Sigmoid colon (tissue), 7 donors: ENCODE results near the gene SNX3. TPM values are rescaled to one million over a fixed set of nuclear protein-coding genes. Genes with fewer than 3 reads are reported as not detected.
"Not testable (repeated sequence)": the region's sequence is repeated elsewhere in the genome, so short reads cannot be mapped to it uniquely, and the experiment has no call there.

ENCODE experiments used
- DNase-seq: peaks from one replicate; pipeline ENCODE4 v3.0.0-alpha.2; 2019
- H3K27ac ChIP-seq, 4 donors: fragments of 200-600 bp; sonication (generic); one replicate each; pipeline ENCODE4 v1.5.1; 2016 to 2019; ENCODE audit warnings: mild to moderate bottlenecking in 1 of 4
- H3K27me3 ChIP-seq, 3 donors: fragments of 200-600 bp; sonication (generic); one replicate each; pipeline ENCODE4 v1.5.1; 2019; ENCODE audit warnings: mild to moderate bottlenecking in 1 of 3
- H3K36me3 ChIP-seq, 4 donors: fragments of 200-600 bp; sonication (generic); one replicate each; pipeline ENCODE4 v1.5.1; 2016 to 2019
- H3K4me1 ChIP-seq, 4 donors: fragments of 200-600 bp; sonication (generic); one replicate each; pipeline ENCODE4 v1.5.1; 2017 to 2019
- H3K4me3 ChIP-seq, 4 donors: fragments of 200-600 bp; sonication (generic); one replicate each; pipeline ENCODE4 v1.5.1; 2017 to 2019; ENCODE audit warnings: mild to moderate bottlenecking in 2 of 4, moderate library complexity in 1 of 4
- H3K9me3 ChIP-seq, 4 donors: fragments of 200-600 bp in 3 of 4; sonication (generic) in 3 of 4; one replicate each; pipeline versions ENCODE4 v1.5.1 to v1.6.1; 2013 to 2019
- CTCF ChIP-seq, 4 experiments: fragments of 450-650 bp in 3 of 4; fragments of 200-600 bp in 1 of 4; IDR thresholded peaks; one replicate each; pipeline ENCODE4 v1.5.1; 2016 to 2019; ENCODE audit warnings: antibody characterized with exemption in 4 of 4, mild to moderate bottlenecking in 3 of 4, moderate library complexity in 2 of 4
- EP300 ChIP-seq, 4 donors: sonication (generic); formaldehyde crosslinking; IDR thresholded peaks; one replicate each; pipeline ENCODE4 v1.6.1; 2017; ENCODE audit warnings: antibody characterized with exemption in 4 of 4
- POLR2A ChIP-seq, 2 donors: fragments of 450-650 bp; IDR thresholded peaks; one replicate each; pipeline ENCODE4 v1.6.1; 2016; ENCODE audit warnings: antibody characterized with exemption in 2 of 2, mild to moderate bottlenecking in 2 of 2, moderate library complexity in 2 of 2
- POLR2AphosphoS5 ChIP-seq, 4 donors: sonication (generic); formaldehyde crosslinking; IDR thresholded peaks; one replicate each; pipeline ENCODE4 v1.6.1; 2017; ENCODE audit warnings: antibody characterized with exemption in 4 of 4
- WGBS, 2 donors: extraction: QIAGEN DNeasy Blood & Tissue Kit; methylation state at CpG; one replicate each; pipeline ENCODE4 v1.1.7; 2013; 5-methylcytosine and 5-hydroxymethylcytosine counted together
- intact Hi-C: fragments of 100-400 bp; cut with DNase I; formaldehyde crosslinking; loops from one replicate; pipeline ENCODE4 v1.15.1; 2023
- polyA plus RNA-seq, 3 donors: library from polyadenylated mRNA; stranded (reverse); fragments of 200-250 nt; gene quantifications; one replicate each; pipeline ENCODE4 v1.2.3, GENCODE V29; 2013
- total RNA-seq, 4 donors: library from RNA; depleted of rRNA; stranded (reverse); fragments of >200 nt; gene quantifications; one replicate each; pipeline ENCODE4 v1.1.0, GENCODE V29; 2016
- donor health status: healthy with polysubstance abuse.
- donor health status: Bipolar disorder and iron deficiency.
- donor health status: healthy.

The SNX3 gene
- total and polyA plus RNA-seq, 7 donors = 135 to 242 (median 220) TPM

DNA sequence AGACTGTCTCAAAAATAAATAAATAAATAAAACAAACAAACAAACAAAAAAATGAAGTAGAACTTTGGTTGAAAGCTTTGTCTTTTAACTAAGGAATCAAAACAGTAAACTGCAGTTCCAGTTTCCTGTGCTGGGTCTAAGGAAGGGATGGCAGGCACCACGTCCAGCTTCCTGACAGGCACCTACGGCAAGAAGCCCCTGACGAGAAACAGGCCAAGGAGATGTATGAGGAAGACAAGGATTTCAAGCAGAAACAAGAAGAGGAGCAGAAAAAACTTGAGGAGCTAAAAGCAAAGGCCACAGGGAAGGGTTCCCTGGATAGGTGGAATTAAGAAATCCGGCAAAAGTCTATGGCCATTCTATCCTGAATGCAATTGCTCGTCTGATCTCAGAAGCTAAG lies 8.8 kb downstream of the SNX3 start:
- Histone ChIP-seq H3K4me1 (peaks cover 0 to 34% (median 25%) of the 10 kb centered on the region in 4 donors), H3K36me3 (no peaks in the 10 kb centered on the region), H3K9me3 (no peaks in the 10 kb centered on the region), H3K27me3 (no peaks in the 10 kb centered on the region), H3K4me3 (no peak overlapping the region), H3K27ac (no peak overlapping the region)
- 91 to 97% methylated on average over 5 of the region's 5 CpGs for WGBS, 2 donors
- intact Hi-C loops = no loop called here
- no peak for TF ChIP-seq EP300 (IDR thresholded peaks at IDR 0.05)
- no peak for TF ChIP-seq CTCF (IDR thresholded peaks at IDR 0.05)
- TF ChIP-seq POLR2AphosphoS5 (IDR thresholded peaks at IDR 0.05) = no peak
- no peak for TF ChIP-seq POLR2A (IDR thresholded peaks at IDR 0.05)
- no peak for DNase-seq

DNA sequence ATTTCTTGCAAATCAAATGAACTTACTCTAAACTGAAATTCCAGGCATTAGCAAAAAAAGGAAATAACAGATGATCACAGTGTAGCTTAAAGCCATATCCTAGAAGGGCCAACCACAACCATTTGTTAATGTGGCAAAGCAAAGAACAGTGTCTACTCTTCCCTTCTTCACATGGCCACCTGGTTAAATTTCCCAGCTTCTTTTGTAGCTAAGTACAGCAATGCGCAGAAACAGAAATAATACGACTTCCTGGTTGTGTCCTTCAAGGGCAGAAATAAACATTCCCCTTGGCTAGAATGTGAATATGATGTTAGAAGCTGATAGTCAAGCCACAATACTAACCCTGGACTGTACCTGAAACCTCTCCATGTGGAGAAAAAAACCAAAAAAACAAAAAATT lies 9.6 kb downstream of the SNX3 start:
- Histone ChIP-seq H3K27me3 (no peaks in the 10 kb centered on the region), H3K9me3 (no peaks in the 10 kb centered on the region), H3K4me1 (peaks cover 0 to 31% (median 21%) of the 10 kb centered on the region in 4 donors), H3K36me3 (no peaks in the 10 kb centered on the region), H3K27ac (no peak overlapping the region), H3K4me3 (no peak overlapping the region)
- no peak for DNase-seq
- intact Hi-C loops = no loop called here
- TF ChIP-seq POLR2A (IDR thresholded peaks at IDR 0.05) = no peak
- no peak for TF ChIP-seq CTCF (IDR thresholded peaks at IDR 0.05)
- TF ChIP-seq EP300 (IDR thresholded peaks at IDR 0.05) = no peak
- 59 to 64% methylated on average over 2 of the region's 2 CpGs for whole genome bisulfite sequencing, 2 donors

- WGBS, 2 donors = 79 to 87% methylated on average over 2 of the region's 2 CpGs
Measured at GRCh38 chr6:108250240-108250866, 10.5 kb downstream of the SNX3 start.

DNA sequence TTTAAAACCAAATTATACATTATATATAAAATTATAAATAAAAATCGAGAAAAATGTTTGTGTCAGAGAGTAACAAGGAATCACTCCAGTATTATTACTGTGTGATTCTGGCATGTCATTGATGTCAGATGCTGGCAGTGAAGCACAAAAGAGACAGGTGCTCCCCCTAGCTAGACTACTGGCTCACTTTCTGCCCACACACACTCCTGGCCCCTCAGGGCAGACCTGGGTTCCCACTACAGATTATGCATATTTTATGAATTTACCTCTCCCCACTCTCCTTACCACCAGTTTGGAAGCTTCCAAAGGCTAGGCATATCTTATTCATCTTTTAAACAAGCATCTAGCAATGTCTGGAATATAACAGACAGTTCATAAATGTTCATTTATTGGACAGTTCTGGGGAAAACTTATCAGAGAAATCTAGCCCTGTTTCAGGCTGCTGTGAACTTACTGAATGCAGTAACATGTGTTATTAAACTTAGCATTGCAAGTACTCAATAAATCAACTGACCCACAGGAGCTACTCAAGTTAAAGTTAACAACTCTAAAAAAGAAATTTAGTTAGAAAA lies 12.8 kb downstream of the SNX3 start:
- Histone ChIP-seq H3K4me1 (peaks cover 0 to 23% (median 18%) of the 10 kb centered on the region in 4 donors), H3K27ac (no peak overlapping the region), H3K4me3 (no peak overlapping the region), H3K27me3 (no peaks in the 10 kb centered on the region), H3K36me3 (no peaks in the 10 kb centered on the region), H3K9me3 (no peaks in the 10 kb centered on the region)
- intact Hi-C loops = no loop called here
- no peak for DNase-seq
- 94 to 96% methylated on average over 1 of the region's 1 CpG for WGBS, 2 donors
- no peak for TF ChIP-seq POLR2AphosphoS5 (IDR thresholded peaks at IDR 0.05)
- no peak for TF ChIP-seq CTCF (IDR thresholded peaks at IDR 0.05)
- TF ChIP-seq POLR2A (IDR thresholded peaks at IDR 0.05) = no peak
- no peak for TF ChIP-seq EP300 (IDR thresholded peaks at IDR 0.05)

More at GRCh38 chr6:108250240-108250866, 10.5 kb downstream of the SNX3 start:
- no peak overlapping the region for H3K27ac ChIP-seq
- no peaks in the 10 kb centered on the region for H3K27me3 ChIP-seq
- no peak for DNase-seq
- no peaks in the 10 kb centered on the region for H3K36me3 ChIP-seq
- TF ChIP-seq EP300 (IDR thresholded peaks at IDR 0.05) (no peak), POLR2A (IDR thresholded peaks at IDR 0.05) (no peak), POLR2AphosphoS5 (IDR thresholded peaks at IDR 0.05) (no peak)
- intact Hi-C loops = no loop called here
- no peaks in the 10 kb centered on the region for H3K9me3 ChIP-seq
- H3K4me1 ChIP-seq = peaks cover 0 to 31% (median 21%) of the 10 kb centered on the region in 4 donors
- H3K4me3 ChIP-seq = no peak overlapping the region

- H3K9me3 ChIP-seq, H3K27ac ChIP-seq, H3K36me3 ChIP-seq, H3K27me3 ChIP-seq, H3K4me3 ChIP-seq, DNase-seq, H3K4me1 ChIP-seq, intact Hi-C loops: not testable (repeated sequence)
- WGBS, 2 donors = 84 to 94% methylated on average over 7 of the region's 7 CpGs
Measured at GRCh38 chr6:108245095-108245494, 15.7 kb downstream of the SNX3 start.

DNA sequence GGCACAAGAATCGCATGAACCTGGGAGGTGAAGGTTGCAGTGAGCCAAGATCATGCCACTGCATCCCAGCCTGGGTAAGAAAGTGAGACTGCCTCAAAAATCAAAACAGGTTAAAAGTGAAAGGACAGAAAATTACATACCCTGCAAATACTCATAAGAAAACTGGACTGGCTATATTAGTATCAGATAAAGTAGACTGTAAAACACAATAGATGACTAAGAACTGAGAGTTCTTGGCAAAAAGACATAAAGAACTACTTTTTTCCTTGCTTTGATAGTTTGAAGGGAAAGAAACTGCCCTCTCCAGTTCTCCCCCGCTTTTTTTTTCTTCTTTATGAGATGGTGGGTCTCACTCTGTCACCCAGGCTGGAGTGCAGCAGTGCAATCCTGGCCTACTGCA lies 17.0 kb downstream of the SNX3 start:
- H3K4me1 ChIP-seq = no peaks in the 10 kb centered on the region
- H3K27ac ChIP-seq = no peak overlapping the region
- no peaks in the 10 kb centered on the region for H3K36me3 ChIP-seq
- H3K4me3 ChIP-seq = no peak overlapping the region
- no peaks in the 10 kb centered on the region for H3K9me3 ChIP-seq
- intact Hi-C loops = no loop called here
- 96 to 99% methylated on average over 2 of the region's 2 CpGs for WGBS, 2 donors
- TF ChIP-seq POLR2A (IDR thresholded peaks at IDR 0.05) = no peak
- no peak for DNase-seq
- H3K27me3 ChIP-seq = no peaks in the 10 kb centered on the region
